BE2C (cell line): ENCODE measurements around the gene B9D2.
A peak's percentile ranks its signal among the peaks of the same experiment; 100 is the strongest.

Experiments used
- DNase-seq: peaks from one replicate; pipeline ENCODE4 v3.0.0-alpha.2; 2020
- H3K27me3 ChIP-seq: fragments of 250-450 bp; sonication (Bioruptor Pico); 2 replicates; pipeline ENCODE4 v1.5.1; 2020; ENCODE audit warnings: mild to moderate bottlenecking
- H3K36me3 ChIP-seq: fragments of 250-450 bp; sonication (Bioruptor Pico); 2 replicates; pipeline ENCODE4 v1.5.1; 2020; ENCODE audit warnings: mild to moderate bottlenecking
- H3K4me1 ChIP-seq: fragments of 250-450 bp; sonication (Bioruptor Pico); 2 replicates; pipeline ENCODE4 v1.5.1; 2020
- H3K4me3 ChIP-seq: 2 replicates; pipeline ENCODE4 v1.5.1; 2011; ENCODE audit warnings: low read depth, low read length
- H3K9me3 ChIP-seq: fragments of 250-450 bp; sonication (Bioruptor Pico); 2 replicates; pipeline ENCODE4 v1.5.1; 2020
- CTCF ChIP-seq: IDR thresholded peaks from 2 replicates; pipeline ENCODE4 v1.5.1; 2012; ENCODE audit warnings: mild to moderate bottlenecking, low read depth, low read length

The B9D2 gene

GRCh38 chr19:41332000-41332399 is 31.9 kb downstream of the B9D2 start:
- no peaks in the 10 kb centered on the region for H3K9me3 ChIP-seq
- peaks cover 3% of the 10 kb centered on the region; the same call in 1 of the 2 replicates for H3K36me3 ChIP-seq

GRCh38 chr19:41330946-41331678 is 32.8 kb downstream of the B9D2 start:
- Histone ChIP-seq H3K4me1 (peaks cover 23% of the 10 kb centered on the region), H3K27me3 (no peaks in the 10 kb centered on the region), H3K9me3 (no peaks in the 10 kb centered on the region), H3K36me3 (peaks cover 3% of the 10 kb centered on the region; the same call in 1 of the 2 replicates), H3K4me3 (peak overlapping the region; percentile 34)
- TF ChIP-seq CTCF = no peak
- peak; percentile 53 for DNase-seq

More at GRCh38 chr19:41332000-41332399, 31.9 kb downstream of the B9D2 start:
- DNase-seq = no peak
- TF ChIP-seq CTCF = no peak
- peaks cover 17% of the 10 kb centered on the region for H3K4me1 ChIP-seq
- H3K4me3 ChIP-seq = no peak overlapping the region
- H3K27me3 ChIP-seq = no peaks in the 10 kb centered on the region

- DNase-seq = no peak
- Histone ChIP-seq H3K27me3 (no peaks in the 10 kb centered on the region), H3K4me3 (no peak overlapping the region), H3K4me1 (peaks cover 29% of the 10 kb centered on the region), H3K36me3 (peaks cover 3% of the 10 kb centered on the region; the same call in 1 of the 2 replicates), H3K9me3 (no peaks in the 10 kb centered on the region)
- TF ChIP-seq CTCF = no peak
Measured at GRCh38 chr19:41330481-41330880, 33.5 kb downstream of the B9D2 start.

- Histone ChIP-seq H3K9me3 (no peaks in the 10 kb centered on the region), H3K4me3 (no peak overlapping the region), H3K27me3 (no peaks in the 10 kb centered on the region), H3K36me3 (peaks cover 3% of the 10 kb centered on the region; the same call in 1 of the 2 replicates), H3K4me1 (peaks cover 41% of the 10 kb centered on the region)
- no peak for DNase-seq
- TF ChIP-seq CTCF = no peak
Measured at GRCh38 chr19:41328842-41329225, 35.1 kb downstream of the B9D2 start.

GRCh38 chr19:41328157-41328841 is 35.6 kb downstream of the B9D2 start:
- Histone ChIP-seq H3K27me3 (no peaks in the 10 kb centered on the region), H3K4me1 (peaks cover 44% of the 10 kb centered on the region), H3K4me3 (no peak overlapping the region), H3K36me3 (no peaks in the 10 kb centered on the region), H3K9me3 (no peaks in the 10 kb centered on the region)
- no peak for DNase-seq
- no peak for TF ChIP-seq CTCF
